GM12875 (cell line): ENCODE data around the gene SDK1.

Source experiments
- H3K4me3 ChIP-seq: one replicate; pipeline ENCODE4 v1.5.1; 2011; ENCODE audit warnings: low read depth, low read length, control low read depth
- CTCF ChIP-seq: IDR thresholded peaks from 2 replicates; pipeline ENCODE4 v1.5.1; 2011; ENCODE audit warnings: low read depth, mild to moderate bottlenecking, control low read depth, inconsistent platforms, low read length, moderate library complexity, borderline replicate concordance; ENCODE audit not compliant: insufficient read depth

The SDK1 gene

GRCh38 chr7:3426064-3426463 is 125.0 kb downstream of the SDK1 start:
- no peak overlapping the region for H3K4me3 ChIP-seq
- TF ChIP-seq CTCF: no peak

GRCh38 chr7:3427957-3428356 is 126.9 kb downstream of the SDK1 start:
- no peak for TF ChIP-seq CTCF

GRCh38 chr7:3429981-3430380 is 128.9 kb downstream of the SDK1 start:
- no peak for TF ChIP-seq CTCF
- no peak overlapping the region for H3K4me3 ChIP-seq

More at GRCh38 chr7:3427957-3428356, 126.9 kb downstream of the SDK1 start:
- H3K4me3 ChIP-seq: no peak overlapping the region

- no peak overlapping the region for H3K4me3 ChIP-seq
- TF ChIP-seq CTCF: no peak
Measured at GRCh38 chr7:3430588-3430987, 129.5 kb downstream of the SDK1 start.

- TF ChIP-seq CTCF: no peak
- H3K4me3 ChIP-seq: no peak overlapping the region
Measured at GRCh38 chr7:3431306-3431705, 130.3 kb downstream of the SDK1 start.

- H3K4me3 ChIP-seq: no peak overlapping the region
- TF ChIP-seq CTCF: no peak
Measured at GRCh38 chr7:3432911-3433310, 131.9 kb downstream of the SDK1 start.

- no peak for TF ChIP-seq CTCF
- no peak overlapping the region for H3K4me3 ChIP-seq
Measured at GRCh38 chr7:3434611-3435010, 133.6 kb downstream of the SDK1 start.
